Posterior vena cava (tissue), 2 donors: ENCODE results near the gene PASK. TPM values are rescaled to one million over a fixed set of nuclear protein-coding genes. Genes with fewer than 3 reads are reported as not detected.
"Not testable (repeated sequence)": the region's sequence is repeated elsewhere in the genome, so short reads cannot be mapped to it uniquely, and the experiment has no call there.

Source experiments
- DNase-seq: peaks from one replicate; pipeline ENCODE4 v3.0.0-alpha.2; 2020; ENCODE audit warnings: low spot score
- intact Hi-C, 2 donors: fragments of 100-400 bp; cut with DNase I; formaldehyde crosslinking; loops; one replicate each; pipeline versions ENCODE4 v1.14.1 to v1.14.2; 2022 to 2023
- total RNA-seq, 2 donors: library from RNA; stranded (reverse); fragmentation: NEBNext Ultra II Directional; extraction: Animal tissue kit (Norgen Biotek cat#: 25700); gene quantifications; one replicate each; pipeline ENCODE4 v1.2.1, GENCODE V29; 2021
- donor health status: DM: yes; HTN: yes; CAD: no.
- donor health status: DM: yes; HTN: yes; CAD: no.

The PASK gene
- total RNA-seq, 2 donors from 2014 or later: 2.3 to 4.4 TPM

GRCh38 chr2:241112046-241112445, 37.2 kb downstream of the PASK start:
- DNase-seq: no peak
- intact Hi-C loops: no loop called here

GRCh38 chr2:241111440-241111805, 37.8 kb downstream of the PASK start:
- intact Hi-C loops: no loop called here
- DNase-seq: no peak

- intact Hi-C loops: no loop called here
Measured at GRCh38 chr2:241110607-241111439, 38.4 kb downstream of the PASK start.

GRCh38 chr2:241110089-241110606, 39.1 kb downstream of the PASK start:
- intact Hi-C loops: no loop called here
- no peak for DNase-seq

More at GRCh38 chr2:241110607-241111439, 38.4 kb downstream of the PASK start:
- DNase-seq: no peak

- intact Hi-C loops: loop anchor here in 1 of 2 donors (5.0 kb wide), 1 partner anchor 97 kb away; no protein-coding TSS in a partner anchor
- DNase-seq: no peak
Measured at GRCh38 chr2:241109210-241110088, 39.8 kb downstream of the PASK start.

GRCh38 chr2:241108271-241109209, 40.7 kb downstream of the PASK start:
- intact Hi-C loops: loop anchor here in 1 of 2 donors (5.0 kb wide), 1 partner anchor 96 kb away; no protein-coding TSS in a partner anchor
- DNase-seq: no peak

- intact Hi-C loops: loop anchor here in 1 of 2 donors (5.0 kb wide), 1 partner anchor 95 kb away; no protein-coding TSS in a partner anchor
- no peak for DNase-seq
Measured at GRCh38 chr2:241107031-241107783, 42.1 kb downstream of the PASK start.

- intact Hi-C loops: loop anchor here in 1 of 2 donors (5.0 kb wide), 1 partner anchor 93 kb away; no protein-coding TSS in a partner anchor
- no peak for DNase-seq
Measured at GRCh38 chr2:241105641-241106040, 43.6 kb downstream of the PASK start.

- DNase-seq: not testable (repeated sequence)
- intact Hi-C loops: loop anchor here in 1 of 2 donors (5.0 kb wide), 1 partner anchor 92 kb away; no protein-coding TSS in a partner anchor
Measured at GRCh38 chr2:241104611-241105010, 44.7 kb downstream of the PASK start.

- intact Hi-C loops: no loop called here
- no peak for DNase-seq
Measured at GRCh38 chr2:241103176-241103595, 46.1 kb downstream of the PASK start.

GRCh38 chr2:241102239-241102803, 47.0 kb downstream of the PASK start, which contains the start of gene MTERF4:
MTERF4 (minus strand) TSS chr2:241102287; CDS start chr2:241102273, 14 bp downstream.
- intact Hi-C loops: no loop called here
- peak; percentile 96 for DNase-seq

GRCh38 chr2:241099246-241099645, 50.0 kb downstream of the PASK start:
- no peak for DNase-seq
- intact Hi-C loops: no loop called here

- intact Hi-C loops: no loop called here
- DNase-seq: no peak
Measured at GRCh38 chr2:241096979-241097378, 52.3 kb downstream of the PASK start.

- intact Hi-C loops: no loop called here
- DNase-seq: no peak
Measured at GRCh38 chr2:241095594-241096290, 53.5 kb downstream of the PASK start.

GRCh38 chr2:241094924-241095420, 54.3 kb downstream of the PASK start:
- no peak for DNase-seq
- intact Hi-C loops: no loop called here

- DNase-seq: no peak
- intact Hi-C loops: no loop called here
Measured at GRCh38 chr2:241094172-241094571, 55.1 kb downstream of the PASK start.
